NAMALWA (cell line): ENCODE measurements around the gene CCDC106.

ENCODE experiments used
- DNase-seq: peaks from one replicate; pipeline ENCODE4 v3.0.0-alpha.2; 2015; ENCODE audit warnings: low spot score

The CCDC106 gene

GRCh38 chr19:55614711-55615542, 33.1 kb upstream of the CCDC106 start:
- DNase-seq = no peak

- no peak for DNase-seq
These were observed 32.2 kb upstream of the CCDC106 start for GRCh38 chr19:55615543-55616394.

GRCh38 chr19:55616395-55616875, 31.6 kb upstream of the CCDC106 start:
- no peak for DNase-seq

- no peak for DNase-seq
These were observed 30.6 kb upstream of the CCDC106 start for GRCh38 chr19:55617426-55617825.

GRCh38 chr19:55618426-55618825, 29.6 kb upstream of the CCDC106 start:
- DNase-seq = no peak

GRCh38 chr19:55619286-55619685, 28.7 kb upstream of the CCDC106 start:
- no peak for DNase-seq

GRCh38 chr19:55620410-55621204, 27.4 kb upstream of the CCDC106 start:
- no peak for DNase-seq

- no peak for DNase-seq
These were observed 26.8 kb upstream of the CCDC106 start for GRCh38 chr19:55621205-55621672.

GRCh38 chr19:55621673-55622231, 26.3 kb upstream of the CCDC106 start:
- no peak for DNase-seq

- no peak for DNase-seq
These were observed 25.6 kb upstream of the CCDC106 start for GRCh38 chr19:55622242-55622969.

GRCh38 chr19:55623130-55623529, 24.9 kb upstream of the CCDC106 start:
- no peak for DNase-seq

GRCh38 chr19:55623561-55623960, 24.5 kb upstream of the CCDC106 start:
- DNase-seq = no peak

GRCh38 chr19:55624109-55625003, 23.7 kb upstream of the CCDC106 start, which contains the start of gene ZNF784:
TSS of gene ZNF784 (minus strand) at chr19:55624566. CDS start at chr19:55624561, 5 bp downstream.
- DNase-seq = peak; percentile 94

GRCh38 chr19:55625004-55625326, 23.0 kb upstream of the CCDC106 start:
- no peak for DNase-seq

GRCh38 chr19:55626350-55626749, 21.7 kb upstream of the CCDC106 start:
- DNase-seq = no peak

- peak; percentile 96 for DNase-seq
These were observed 15.6 kb upstream of the CCDC106 start for GRCh38 chr19:55632463-55632834.

- DNase-seq = no peak
These were observed 14.2 kb upstream of the CCDC106 start for GRCh38 chr19:55633861-55634260.

- no peak for DNase-seq
These were observed 12.7 kb upstream of the CCDC106 start for GRCh38 chr19:55635334-55635717.

GRCh38 chr19:55635856-55636440, 12.1 kb upstream of the CCDC106 start:
- no peak for DNase-seq

- no peak for DNase-seq
These were observed 11.3 kb upstream of the CCDC106 start for GRCh38 chr19:55636723-55637122.
